NCI-H187 treated with DMSO at 0.1 percent for 48 hours (cell line): ENCODE data around the gene DCBLD1.

Source experiments
- DNase-seq: peaks from one replicate; lab custom pipeline; 2025; lab: John Stamatoyannopoulos, UW

The DCBLD1 gene

DNA sequence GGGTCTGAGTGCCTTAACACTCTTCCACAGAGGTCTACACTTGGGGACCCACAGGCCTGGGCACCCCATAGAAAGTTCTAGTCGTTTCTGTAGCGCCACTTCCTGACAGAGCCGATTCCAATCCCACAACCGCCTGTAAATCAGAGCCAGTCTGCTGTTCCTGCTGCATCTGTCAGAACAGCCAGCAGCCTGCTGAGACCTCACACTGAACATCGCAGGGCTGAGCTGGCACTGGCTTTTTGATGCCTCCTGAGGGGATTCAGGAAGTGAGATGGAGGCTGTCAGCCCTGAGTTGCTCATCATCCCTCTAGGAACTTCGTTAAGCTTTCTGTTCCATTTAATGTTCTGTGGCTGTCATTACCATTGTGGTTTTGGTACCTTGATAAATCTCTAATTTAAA lies 48.9 kb downstream of the DCBLD1 start:
- no peak for DNase-seq

DNA sequence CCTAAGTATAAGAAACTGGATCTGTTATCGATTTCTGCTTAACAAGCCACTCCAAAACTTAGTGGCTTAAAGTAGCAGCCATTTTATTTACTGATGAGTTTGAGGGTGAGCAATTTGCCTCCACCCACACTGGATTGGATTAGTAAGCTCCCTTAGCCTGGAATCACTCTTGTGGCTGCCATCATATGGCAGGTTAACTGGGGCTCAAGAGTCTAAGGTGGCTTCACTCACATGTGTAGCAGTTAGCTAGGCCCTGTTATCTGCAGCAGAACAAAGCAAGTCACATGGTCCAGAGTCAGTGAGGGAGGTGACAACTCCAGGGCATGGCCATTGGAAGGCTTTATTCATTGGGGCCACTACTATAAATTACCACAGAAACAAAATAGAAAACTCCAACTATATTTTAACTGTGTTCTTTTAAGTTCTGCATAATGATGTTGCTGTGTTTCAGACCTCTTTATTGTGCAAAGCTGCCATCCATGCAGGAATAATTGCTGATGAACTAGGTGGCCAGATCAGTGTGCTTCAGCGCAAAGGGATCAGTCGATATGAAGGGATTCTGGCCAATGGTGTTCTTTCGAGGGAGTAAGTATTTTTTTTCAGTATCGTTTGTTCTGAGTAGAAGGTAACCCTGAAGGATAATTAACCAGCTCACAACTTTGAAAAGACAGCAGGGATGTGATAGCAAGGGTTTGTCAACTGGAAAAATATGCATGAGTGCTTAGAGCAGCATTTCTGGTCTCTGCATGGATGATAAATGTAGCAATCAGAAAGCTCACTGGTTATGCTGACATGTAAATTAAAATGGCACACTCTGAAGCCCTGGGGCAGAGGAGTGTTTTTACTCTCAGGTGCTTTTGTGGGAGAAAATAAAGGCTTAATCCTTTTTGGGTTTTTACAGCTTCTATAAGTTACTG lies 49.6 kb downstream of the DCBLD1 start:
- DNase-seq = no peak

DNA sequence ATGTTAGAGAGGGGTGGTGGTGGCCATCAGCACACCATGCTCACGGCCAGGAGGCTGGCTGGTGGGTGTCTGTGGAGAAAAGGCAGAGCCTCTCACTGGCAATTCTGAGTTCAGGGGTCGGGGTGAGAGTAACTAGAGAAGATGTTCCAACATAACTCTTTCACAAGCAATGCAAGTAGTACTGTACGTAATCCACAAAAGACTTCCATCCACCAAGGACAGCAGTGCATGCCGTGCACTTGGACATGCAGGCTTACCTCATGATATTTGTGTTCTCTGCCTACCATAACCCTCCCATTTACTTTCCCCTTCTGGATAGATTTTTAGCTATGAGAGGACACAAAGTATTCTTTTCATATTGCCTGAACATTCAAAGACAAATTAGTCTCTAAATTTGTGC lies 51.3 kb downstream of the DCBLD1 start:
- no peak for DNase-seq

DNA sequence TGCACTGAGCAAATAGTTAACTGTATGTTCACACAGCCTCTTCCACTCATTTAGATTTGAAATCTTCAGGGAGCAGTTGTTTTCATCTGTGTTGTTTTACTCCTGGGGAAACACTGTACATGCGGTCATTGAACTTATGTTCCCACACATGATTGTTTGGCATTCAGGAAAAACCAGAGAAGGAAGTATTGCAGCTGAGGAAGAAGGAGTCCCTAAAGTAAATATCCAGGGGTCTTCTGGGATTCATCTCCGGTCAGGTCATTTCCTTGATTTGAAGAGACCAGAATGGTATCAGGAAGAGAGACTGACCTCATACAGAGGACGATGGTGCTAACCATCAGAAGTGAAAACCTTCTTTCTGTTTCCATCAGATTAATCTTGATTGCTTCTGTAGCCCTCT lies 52.5 kb downstream of the DCBLD1 start:
- no peak for DNase-seq

DNA sequence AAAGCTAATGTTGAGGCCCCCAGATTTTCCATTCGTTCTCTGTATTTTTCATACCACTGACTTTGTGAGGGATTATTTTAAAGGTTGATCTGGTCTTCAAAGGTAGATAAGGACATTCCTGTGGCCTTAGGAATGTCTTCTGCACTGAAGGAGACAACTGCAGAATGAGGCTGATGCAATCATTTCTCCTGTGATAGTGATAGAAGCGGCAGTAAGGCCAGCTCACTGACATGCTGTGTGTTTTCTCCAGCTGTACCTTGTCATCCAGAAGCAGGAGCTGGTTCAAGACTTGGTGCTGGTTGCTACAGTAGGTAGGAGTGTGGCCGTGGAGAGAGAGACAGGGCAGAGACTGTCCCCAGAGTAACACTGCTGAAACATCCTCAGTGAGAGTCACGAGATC lies 53.8 kb downstream of the DCBLD1 start:
- DNase-seq = no peak

DNA sequence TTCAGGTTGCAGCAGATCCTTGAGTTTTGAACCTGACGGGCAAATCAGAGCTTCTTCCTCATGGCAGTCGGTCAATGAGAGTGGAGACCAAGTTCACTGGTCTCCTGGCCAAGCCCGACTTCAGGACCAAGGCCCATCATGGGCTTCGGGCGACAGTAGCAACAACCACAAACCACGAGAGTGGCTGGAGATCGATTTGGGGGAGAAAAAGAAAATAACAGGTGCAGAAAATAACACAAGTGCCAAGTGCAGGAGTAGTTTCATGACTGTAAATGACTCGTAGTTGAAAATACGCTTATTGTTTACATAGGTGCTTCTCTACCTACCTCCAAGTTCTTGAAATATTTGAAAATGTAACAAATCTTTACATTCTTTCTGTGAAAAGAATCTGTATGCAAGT lies 56.1 kb downstream of the DCBLD1 start:
- DNase-seq = no peak

DNA sequence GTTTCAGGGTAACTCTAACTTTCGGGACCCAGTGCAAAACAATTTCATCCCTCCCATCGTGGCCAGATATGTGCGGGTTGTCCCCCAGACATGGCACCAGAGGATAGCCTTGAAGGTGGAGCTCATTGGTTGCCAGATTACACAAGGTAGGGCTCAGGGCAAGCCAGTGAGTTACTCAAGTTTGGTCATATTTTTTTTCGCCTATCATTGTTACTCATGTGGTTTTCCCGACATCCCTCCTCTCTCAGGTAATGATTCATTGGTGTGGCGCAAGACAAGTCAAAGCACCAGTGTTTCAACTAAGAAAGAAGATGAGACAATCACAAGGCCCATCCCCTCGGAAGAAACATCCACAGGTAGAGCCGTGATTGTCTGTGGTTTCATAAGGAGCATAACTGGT lies 58.2 kb downstream of the DCBLD1 start:
- DNase-seq = no peak

DNA sequence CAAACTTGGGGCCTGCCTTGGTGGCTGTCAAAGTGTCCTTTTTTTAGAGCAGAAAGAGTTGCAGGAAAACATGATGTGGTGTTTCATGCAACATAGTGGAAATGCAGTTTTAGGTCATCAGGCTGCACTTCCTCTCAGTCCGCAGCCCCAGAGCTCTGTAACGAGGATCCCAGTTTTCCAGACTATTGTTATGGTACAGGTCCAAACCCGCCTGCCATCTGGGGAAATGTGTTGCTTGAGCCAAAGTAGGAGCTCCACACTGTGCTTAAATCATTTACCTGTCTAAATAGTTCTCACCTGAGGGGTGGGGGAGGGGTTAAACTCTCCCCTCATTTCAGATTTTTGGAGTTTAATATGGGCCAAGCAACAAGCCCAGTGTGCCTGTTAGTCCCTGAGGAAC lies 60.0 kb downstream of the DCBLD1 start:
- no peak for DNase-seq

DNA sequence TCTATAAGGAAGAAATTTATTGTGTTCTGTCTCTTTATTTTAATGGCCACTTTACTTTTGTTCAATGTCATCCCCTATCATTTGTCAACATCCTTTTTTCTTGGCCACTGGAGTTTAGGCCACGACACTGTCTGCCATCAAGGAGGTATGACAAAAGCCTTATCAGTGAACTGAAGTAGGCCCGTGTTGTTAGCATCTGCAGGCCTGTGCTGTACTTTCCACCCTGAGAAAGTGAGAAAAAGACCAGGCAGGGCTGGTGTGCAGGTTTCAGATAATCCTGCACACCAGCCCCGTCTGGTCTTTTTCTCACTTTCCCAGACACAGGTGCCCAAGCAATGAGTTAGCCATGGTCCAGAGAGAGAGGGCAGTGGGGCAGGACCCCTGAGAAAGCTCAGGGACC lies 62.2 kb downstream of the DCBLD1 start:
- DNase-seq = no peak

DNA sequence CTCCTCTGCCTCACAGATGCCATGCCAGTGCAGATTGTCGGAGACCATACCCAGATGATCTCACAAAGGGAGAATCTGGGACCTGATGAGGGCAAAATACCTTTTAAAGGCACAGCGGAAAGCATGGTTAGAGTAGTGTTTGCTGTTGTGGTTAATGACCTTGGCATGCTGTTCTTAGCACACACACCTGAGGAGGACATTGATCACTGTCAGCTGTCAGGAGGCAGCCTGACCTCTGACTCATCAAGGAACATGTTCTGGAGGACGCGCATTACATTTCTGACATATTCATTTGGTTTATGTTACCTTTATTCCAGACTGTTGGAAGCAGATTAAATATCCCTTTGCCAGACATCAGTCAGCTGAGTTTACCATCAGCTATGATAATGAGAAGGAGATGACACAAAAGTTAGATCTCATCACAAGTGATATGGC lies 62.7 kb downstream of the DCBLD1 start:
- DNase-seq = peak; percentile 22

DNA sequence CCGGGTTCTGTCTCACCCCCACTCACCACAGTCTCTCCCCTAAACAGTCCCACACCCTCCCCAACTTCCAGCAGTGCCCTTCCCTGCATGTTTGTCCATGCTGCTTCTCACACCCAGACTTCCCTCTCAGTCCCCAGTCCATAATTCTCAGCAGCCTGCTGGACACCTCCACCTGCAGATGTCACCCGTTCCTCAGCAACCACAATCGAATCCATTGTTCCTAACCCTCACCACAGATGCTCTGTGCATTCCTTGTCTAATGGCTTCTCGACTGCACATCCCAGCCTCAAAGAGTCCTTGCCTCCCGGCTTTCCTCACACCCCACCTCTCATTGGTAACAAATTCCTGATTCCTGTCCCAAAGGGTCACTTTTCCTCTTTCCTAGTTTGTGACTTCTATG lies 64.2 kb downstream of the DCBLD1 start:
- DNase-seq = no peak

DNA sequence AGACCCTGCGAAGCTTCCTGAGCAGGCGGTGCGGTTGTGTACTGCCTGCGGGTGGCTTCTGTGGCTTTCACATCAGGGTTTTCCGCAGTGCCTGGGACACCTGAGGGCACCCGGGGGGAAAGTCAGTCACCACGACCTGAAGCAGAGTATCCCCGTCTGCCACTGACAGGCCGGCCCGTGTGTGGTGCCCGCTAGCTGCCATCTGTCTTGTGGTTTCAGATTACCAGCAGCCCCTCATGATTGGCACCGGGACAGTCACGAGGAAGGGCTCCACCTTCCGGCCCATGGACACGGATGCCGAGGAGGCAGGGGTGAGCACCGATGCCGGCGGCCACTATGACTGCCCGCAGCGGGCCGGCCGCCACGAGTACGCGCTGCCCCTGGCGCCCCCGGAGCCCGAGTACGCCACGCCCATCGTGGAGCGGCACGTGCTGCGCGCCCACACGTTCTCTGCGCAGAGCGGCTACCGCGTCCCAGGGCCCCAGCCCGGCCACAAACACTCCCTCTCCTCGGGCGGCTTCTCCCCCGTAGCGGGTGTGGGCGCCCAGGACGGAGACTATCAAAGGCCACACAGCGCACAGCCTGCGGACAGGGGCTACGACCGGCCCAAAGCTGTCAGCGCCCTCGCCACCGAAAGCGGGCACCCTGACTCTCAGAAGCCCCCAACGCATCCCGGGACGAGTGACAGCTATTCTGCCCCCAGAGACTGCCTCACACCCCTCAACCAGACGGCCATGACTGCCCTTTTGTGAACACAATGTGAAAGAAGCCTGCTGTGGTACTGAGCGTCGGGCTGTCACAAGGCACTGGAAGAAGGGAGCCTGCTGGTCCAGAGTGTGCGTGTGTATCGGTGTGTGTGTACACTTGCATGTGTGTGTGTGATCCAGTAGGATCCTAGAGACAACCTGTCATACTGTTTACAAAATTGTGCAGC lies 65.5 kb downstream of the DCBLD1 start:
- no peak for DNase-seq

DNA sequence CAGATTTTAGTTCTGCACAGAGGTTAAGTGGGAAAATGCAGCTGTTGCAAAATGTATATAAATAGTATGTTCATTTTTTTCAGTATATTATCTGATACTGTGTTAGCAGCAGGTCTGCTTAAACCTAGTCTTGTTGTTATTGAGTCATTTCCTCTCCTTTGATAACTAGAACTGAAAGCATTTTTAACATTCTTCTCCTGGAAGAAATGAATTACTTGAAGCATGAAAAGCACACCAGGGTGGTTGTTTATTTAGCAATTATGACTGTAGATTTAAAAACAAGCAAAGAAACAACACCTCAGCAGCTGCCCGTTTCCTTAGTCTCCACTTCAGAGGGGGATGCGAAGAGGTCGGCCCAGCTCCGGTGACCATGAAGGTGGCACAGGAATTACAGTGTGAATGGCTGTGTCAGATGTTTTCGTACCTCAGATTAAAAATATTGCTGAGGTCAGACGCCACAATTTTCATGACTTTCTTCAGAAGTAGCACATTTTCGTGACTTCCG lies 66.4 kb downstream of the DCBLD1 start:
- DNase-seq = no peak

DNA sequence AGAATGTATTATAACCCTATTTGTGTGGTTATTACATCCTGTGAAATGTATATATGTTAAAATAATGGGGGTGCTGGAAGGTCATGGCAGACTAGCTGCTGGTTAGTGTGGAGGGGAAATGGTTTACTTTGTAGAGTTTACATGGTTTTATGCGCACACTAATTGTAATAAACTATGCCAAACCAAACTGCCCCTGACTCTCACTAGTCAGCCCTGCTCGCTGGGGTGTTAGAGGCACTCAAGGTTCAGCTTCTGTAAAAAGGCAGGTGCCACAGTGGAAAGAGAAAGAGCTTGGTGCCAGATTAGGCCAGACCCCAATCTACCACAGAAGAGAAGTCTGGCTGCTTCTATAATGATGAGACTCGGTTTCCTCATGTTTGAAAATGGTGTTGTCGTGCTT lies 67.1 kb downstream of the DCBLD1 start:
- no peak for DNase-seq

DNA sequence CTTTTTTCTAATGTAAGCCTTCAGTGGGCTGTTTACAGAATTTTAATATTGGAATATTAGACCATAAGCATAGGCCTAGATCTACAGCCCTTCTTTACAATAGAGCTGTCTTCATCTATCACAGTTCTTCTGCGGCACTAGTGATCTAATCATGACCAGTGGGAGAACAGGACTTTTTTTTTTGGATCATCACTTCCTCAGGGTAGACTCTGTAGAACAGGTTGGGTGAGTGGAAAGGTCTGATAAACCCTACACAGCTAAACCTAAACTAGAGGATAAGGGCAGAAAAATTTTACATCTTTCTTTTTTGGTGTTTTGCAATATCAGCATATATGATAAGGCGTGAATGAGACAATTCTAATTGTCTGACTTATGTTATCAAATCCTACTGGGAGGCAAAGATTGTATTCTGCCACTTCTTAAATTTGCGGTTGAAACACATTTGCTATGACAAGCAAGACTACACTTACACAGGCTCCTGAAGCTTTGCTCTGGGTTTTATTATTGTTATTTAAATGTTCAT lies 67.7 kb downstream of the DCBLD1 start:
- DNase-seq = no peak

DNA sequence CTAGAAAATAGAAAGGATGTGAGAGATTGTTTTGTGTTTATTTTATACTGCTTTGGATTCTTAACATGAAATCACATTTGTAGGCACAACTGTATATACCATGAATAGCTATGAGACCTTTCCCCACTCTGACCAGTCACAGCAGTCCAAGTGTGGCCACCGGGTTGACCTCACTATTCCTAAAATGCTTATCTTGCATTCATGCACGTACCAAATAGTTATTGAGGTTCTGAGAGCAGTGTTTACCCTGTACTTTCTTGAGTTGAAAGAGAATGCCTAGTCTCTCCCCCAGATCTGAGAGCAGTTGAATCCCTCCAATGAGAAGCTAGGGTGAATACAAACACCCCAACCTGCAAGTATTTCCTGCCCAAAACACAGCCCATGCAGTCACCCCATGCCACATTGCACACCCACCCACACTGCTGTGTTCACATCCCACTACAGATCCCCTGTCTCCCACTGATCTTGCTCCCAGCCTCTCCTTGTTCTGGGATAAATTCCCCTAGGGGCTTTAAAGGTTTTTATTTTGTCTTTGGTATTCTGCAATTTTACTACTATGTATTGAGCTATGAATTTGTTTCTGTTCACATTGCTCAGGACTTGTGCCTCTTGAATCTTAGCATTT lies 68.3 kb downstream of the DCBLD1 start:
- DNase-seq = no peak

DNA sequence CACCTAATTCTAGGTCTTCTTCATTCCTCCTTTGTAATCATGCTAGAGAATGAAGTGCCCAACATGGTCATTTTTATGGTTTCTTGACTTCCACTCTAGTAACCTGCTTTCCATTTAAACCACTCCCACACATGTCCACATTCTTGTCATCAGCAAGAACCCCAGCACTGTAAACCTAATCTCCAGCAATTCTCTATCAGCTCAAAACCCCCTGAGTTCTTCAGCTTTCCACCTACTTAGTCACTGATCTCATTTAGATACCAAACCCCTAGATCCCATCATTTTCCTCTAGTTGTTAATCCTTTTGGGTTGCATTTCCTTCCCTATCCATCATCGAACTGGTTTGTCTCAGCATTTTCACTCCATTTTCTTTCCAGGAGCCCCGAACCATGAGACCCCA lies 70.1 kb downstream of the DCBLD1 start:
- no peak for DNase-seq

DNA sequence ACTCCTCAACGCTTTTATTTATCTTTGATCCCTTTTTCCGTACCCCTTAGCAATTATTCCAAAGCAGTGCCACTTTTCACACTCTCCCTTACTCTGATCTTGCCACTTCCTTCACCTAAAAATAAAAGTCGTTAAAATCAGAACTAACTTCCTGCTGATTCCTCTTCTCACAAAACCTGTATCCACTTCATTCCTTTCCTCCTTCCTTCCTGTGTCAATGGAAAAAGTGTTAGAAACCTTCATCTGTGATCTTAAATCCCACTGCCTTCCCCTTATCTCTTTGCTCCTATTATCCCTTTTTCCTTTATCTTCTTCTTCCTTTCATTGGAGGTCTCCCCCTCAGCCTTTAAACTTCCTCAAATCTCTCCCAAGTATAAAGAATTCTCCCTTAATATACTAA lies 70.7 kb downstream of the DCBLD1 start:
- DNase-seq = no peak

DNA sequence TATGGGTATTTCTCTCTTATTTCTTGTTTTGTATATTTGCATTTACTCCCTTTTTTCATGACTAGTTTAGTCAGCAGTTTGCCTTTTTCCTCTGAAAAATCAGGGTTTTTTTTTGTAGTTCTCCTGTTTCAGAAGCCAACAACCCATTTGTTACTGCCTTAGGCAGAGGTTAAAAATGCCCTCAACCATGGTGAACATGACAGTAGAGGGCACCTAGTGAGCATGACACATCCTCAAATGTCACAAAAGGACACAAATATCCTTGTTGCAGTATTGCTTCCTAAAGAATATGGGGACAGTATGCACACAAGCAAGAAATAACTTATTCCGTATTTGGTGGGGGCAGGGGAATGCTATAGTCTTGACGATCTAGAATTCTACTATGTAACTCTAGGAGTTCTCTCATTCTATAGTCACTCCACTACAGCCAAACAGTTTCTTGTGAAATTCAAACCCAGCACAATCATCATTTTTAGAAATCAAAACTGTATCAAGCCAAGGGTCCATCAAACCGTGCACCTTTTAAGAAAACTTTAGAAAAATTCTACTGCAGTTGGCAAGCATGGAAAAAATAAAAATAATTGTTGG lies 72.9 kb downstream of the DCBLD1 start:
- no peak for DNase-seq

DNA sequence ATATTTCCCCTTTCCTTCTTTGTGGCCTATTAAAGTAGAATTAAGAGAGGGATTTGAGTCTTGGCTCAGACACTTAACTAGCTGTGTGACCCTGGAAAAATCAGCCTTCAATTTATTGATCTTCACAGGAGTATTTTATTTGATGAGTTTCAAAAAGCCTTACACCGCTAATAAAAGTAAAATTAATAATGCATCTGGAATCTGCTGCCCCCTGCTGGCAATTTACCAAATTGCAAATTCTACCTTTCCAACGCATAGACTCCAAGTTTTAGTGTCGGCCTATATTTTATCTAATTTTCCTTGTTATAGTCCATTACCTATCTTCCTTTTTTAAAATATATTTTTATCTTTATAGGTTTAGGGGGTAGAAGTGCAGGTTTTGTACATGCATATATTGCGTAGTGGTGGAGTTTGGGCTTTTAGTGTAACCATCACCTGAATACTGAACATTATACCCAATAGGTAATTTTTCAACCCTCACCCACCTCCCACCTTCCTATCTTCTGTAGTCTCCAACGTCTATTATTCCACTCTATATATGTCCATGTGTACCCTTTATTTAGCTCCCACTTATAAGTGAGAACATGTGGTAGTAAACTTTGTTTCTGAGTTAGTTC lies 73.5 kb downstream of the DCBLD1 start:
- no peak for DNase-seq

DNA sequence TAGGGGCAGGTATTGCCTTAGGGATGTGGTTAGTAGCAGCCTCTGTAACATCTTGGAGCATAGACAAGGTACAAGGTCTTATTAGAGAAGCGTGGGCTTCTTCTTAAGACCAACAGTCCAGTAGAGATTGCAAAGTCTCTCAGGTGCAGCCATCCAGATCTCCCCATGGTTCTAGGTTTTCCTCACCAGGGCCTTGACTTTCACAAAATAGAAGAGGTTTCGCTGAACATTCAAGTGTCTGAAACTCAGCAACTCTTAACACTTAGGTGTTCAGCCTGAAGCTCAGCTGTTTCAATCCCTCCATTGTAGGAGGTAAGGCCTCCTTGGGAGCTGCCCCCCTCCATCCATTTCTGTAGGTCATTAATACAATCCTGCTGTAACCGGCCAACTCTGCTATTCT lies 75.5 kb downstream of the DCBLD1 start:
- DNase-seq = no peak
